Measurements from ENCODE around the gene ITPR1.

ITPR1 gene

DNA sequence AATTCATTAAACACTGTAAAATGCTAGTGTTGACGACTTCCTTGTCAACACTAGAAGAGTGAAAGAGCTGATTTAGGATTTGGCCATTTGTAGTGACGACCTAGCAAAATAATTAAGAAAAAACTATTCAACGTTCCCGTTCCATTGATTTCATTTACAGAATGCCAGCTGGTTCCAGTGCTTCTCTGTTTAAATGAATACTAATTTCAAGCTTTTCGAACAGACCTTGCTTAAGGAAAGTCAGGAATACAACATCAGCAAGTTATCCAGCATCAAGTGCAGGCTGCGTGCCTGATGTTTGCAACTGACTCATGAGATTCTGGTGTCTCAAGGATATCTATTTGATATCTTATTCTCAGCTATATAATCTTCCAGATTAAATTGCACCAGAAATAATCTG, 387.7 kb downstream of the ITPR1 start:
- DNase-seq, result no peak

DNA sequence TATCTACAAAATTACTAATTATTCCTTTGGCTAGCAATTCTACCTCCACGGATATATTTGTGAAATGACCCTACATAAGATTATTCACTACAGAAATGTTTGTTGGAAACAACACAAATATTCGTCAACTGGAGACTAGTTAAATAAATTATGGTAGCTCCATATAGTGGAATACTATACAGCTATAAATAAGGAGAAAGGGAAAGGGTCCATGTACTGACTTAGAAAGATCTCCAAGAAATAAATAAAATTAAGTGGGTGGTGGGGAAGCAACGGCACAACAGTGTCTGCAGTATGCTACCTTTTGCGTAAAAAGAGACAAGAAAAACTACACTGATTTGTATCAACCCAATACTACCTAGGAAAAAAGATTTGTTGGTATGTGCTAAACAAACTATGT, 389.4 kb downstream of the ITPR1 start:
- no peak for DNase-seq

DNA sequence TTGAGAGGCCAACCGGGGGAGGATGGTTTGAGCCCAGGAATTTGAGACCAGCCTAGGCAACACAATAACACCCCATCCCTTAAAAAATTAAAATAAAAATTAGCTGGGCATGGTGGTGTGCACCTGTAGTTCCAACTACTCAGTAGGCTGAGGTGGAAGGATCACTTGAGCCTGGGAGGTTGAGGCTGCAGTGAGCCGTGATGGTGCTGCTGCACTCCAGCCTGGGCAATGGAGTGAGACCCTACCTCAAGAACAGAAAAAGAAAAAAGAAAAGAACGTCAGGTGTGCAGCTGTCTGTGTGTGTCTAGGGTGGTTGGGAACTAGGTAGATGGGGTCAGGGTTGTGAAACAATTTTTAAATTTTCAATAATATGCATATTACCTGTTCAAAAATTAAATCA, 389.9 kb downstream of the ITPR1 start:
- no peak for DNase-seq

DNA sequence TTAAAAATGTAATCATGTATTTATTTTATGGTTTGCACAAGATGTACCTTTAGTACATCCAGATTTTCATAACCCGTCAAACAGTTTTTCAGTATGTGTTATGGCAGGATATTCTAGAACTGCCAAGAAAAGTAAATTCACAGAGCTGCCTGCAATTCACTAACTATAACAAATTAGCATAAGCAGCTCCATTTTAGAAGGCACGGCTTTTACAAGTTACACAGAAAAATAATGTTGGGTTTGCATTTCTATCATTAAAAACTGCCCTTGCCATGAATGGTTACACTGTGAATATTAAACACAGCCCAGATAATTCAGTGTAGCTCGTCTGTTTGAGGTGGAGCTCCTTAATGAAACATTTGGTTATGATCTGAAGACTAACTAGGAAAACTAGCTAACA, 391.7 kb downstream of the ITPR1 start:
- no peak for DNase-seq

DNA sequence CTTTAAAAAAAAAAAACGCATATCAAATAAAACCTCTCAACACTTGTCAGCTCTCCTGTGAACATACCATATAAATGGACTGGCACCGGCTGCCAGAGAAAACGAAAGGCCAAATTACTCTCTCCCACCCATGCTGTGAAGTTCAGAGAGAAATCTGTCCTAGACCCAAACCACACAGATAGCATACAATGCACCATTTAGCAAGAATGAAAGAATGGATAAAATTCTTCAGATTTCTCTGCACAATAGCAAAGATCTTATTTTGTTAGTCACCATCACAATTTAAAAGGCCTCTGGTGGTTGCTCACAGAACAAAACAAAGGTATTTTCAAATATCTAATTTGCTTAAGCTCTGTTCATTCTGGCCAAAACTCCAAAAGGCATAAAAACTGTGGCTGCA, 392.2 kb downstream of the ITPR1 start:
- DNase-seq, result no peak

DNA sequence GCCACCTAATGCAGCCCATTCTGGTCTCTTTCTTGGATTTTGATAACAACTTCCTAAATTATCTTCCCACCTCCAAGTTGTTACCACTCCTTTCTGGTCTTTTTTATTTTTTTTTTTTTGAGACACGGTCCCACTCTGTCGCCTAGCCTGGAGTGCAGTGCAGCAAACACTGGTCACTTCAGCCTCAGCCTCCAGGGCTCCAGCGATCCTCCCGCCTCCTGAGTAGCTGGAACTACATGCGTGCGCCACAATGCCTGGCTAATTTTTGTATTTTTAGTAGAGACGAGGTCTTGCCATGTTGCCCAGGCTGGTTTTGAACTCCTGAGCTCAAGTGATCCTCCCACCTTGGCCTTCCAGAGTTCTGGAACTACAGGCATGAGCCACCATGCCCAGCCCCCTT, 393.3 kb downstream of the ITPR1 start:
- DNase-seq, result no peak

DNA sequence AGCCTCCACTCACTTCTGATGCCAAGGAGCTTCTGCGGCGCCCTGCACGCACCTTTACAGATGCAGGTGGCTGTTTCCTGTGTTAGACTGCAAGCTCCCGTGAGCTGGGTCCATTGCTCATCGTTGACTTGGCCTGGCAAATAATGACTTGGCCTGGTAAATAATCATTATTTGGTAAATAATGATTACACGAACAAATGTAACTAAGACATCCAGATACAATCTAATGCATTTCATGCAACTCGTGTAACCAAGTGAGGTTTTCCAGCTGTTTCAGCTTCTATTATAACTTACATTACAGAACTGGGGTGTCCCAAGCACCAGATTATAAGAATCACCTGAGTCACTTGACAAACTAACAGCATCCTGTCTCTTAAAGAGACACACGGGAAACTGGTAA, 394.0 kb downstream of the ITPR1 start:
- no peak for DNase-seq

DNA sequence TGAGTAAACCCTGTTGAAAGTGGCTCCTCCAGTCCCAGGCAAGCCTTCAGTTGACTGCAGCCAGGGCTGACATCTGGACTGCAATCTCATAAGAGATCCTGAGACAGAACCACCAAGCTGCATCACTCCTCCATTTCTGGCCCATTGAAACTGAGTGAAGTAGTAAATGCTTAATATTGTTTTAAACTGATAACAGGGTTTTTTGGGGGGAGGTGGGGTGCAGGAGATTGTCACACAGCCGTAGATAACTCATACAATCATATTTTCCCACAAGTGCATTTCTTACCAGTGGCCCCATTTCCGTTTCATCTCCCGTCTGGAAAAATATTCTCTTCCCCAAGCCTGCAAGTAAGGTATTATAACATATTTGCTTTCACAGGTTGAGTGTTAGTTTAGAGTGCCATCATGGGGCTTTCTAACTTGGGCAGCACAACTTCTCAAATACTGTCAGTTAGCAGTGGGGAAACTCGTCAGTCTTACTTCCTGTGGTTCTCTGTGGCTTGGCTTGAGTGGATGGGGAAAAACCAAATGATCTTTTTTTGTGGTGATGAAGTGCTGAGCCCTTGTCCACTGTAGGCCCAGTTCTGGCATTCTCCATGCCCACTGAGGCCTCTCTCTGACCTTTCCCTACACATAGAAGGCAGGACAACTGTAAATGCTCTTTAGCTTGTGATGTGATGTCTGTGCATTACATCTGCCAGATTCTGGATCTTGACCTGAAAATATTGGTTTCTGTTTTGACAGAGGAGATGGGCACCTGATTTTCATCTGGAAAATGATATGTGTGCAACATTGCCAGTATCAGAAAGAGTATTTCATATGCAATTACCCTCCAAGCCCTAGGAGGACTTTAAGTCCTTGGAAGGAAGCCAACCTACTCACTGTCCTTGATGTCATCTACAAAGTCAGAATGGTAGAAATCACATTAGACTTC, 396.0 kb downstream of the ITPR1 start:
- DNase-seq, result no peak

DNA sequence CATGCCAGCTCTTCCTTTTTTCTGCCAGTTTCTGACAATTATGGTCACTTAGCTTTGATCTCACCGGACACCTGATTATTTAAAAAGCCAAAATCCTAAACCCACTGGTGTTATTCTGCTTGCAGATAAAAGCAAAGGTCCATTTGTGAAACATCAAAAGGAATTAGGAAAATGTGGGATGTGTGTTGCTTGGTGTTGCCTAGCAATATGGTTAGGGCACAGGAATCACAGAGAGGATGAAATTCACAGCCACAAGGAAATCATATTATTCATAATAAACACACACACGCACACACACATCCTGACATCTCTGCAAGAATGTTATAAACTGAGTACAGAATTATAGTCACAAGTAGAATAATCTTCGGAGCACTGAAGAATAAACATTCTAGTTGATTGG, 396.7 kb downstream of the ITPR1 start:
- DNase-seq, result no peak

DNA sequence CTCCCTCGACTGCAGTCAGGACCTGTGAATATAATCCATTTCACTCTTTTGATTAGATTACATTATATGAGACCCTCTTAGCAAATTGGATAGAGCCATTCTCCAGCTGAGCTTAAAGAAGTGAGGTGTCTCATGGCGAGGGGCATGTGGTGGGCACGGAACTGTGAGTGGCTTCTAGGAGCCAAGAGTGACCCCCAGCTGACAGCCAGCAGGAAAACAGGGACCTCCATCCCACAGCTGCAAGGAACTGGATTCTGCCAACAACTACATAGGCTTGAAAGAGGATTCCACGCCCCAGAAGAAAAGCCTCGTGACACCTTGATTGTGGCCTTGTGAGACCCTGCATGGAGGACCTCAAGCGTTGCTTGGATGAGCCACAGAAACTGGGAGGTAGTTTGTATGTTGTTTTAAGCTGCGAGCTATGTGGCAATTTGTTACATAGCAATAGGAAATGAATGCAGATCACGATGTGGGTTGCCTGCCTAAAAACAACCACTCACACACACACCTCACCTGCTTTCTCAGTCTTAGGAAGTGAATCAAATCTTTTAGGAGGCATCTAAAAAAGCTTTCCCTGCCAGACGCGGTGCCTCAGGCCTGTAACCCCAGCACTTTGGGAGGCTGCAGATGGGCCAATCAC, 401.9 kb downstream of the ITPR1 start:
- no peak for DNase-seq

DNA sequence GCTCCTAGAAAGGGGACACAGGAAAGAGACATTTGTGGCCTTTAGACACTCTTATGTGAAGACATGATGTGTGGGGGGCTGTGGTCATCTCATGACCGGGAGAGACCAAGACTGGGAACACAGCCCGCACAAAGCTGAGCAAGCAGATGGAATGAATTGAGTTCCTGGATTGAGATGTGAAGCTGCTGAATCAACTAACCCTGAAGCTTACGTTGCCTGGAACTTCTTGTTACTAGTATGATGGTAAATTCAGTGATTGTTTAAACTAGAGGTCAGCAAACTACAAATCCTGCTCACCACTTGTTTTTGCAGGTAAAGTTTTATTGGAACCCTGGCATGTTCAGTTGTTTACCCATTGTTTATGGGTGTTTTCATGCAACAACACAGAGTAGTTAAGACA, 402.7 kb downstream of the ITPR1 start:
- DNase-seq, result no peak

Data from eye (tissue), 1 donor.